ENCODE results near the gene UBE2E2.

The UBE2E2 gene

GRCh38 chr3:23592961-23593931 lies 390.1 kb downstream of the UBE2E2 start:
- Histone ChIP-seq H3K4me3 (ENCODE audit: low read length in 2 of 2) (no peak overlapping the region), H3K27me3 (ENCODE audit: control insufficient read depth in 3 of 3, insufficient read depth in 3 of 3, low read depth in 1 of 3, low read length in 3 of 3) (no peaks in the 10 kb centered on the region), H3K79me1 (ENCODE audit: low read depth, low read length) (no peaks in the 10 kb centered on the region), H3K4me2 (ENCODE audit: insufficient read depth, low read length, poor library complexity, severe bottlenecking) (no peak overlapping the region), H2AFZ (ENCODE audit: low read length) (no peak overlapping the region), H4K91ac (ENCODE audit: low read depth, low read length, poor library complexity) (no peak overlapping the region), H3K36me3 (replicated peaks in 1 of 2; ENCODE audit: control insufficient read depth in 2 of 2, insufficient read depth in 2 of 2, low read length in 2 of 2) (no peaks in the 10 kb centered on the region), H3K9ac (ENCODE audit: low read depth, low read length, poor library complexity) (no peak overlapping the region), H2BK12ac (ENCODE audit: low read length) (no peak overlapping the region), H2BK15ac (ENCODE audit: low read length) (no peak overlapping the region), H2AK5ac (ENCODE audit: low read depth, low read length) (no peak overlapping the region), H3K27ac (replicated peaks; ENCODE audit: low read length) (no peak overlapping the region), H2BK120ac (ENCODE audit: low read depth, low read length) (no peak overlapping the region), H3K14ac (ENCODE audit: low read length) (no peak overlapping the region), H4K8ac (ENCODE audit: low read depth, low read length) (no peak overlapping the region), H3K4me1 (ENCODE audit: control insufficient read depth in 2 of 2, insufficient read depth in 1 of 2, low read depth in 1 of 2, low read length in 2 of 2) (peaks cover 8 to 9% of the 10 kb centered on the region in 2 donors), H3K9me3 (replicated peaks in 1 of 2; ENCODE audit: control insufficient read depth in 2 of 2, insufficient read depth in 1 of 2, low read depth in 1 of 2, low read length in 2 of 2) (no peaks in the 10 kb centered on the region), H3K4ac (ENCODE audit: low read length) (no peak overlapping the region), H3K18ac (ENCODE audit: low read length) (no peak overlapping the region), H3K23ac (ENCODE audit: low read depth, low read length, poor library complexity) (no peak overlapping the region), H2BK5ac (ENCODE audit: low read length) (no peak overlapping the region)
- no CpG with 5 or more reads among the region's 5 CpGs for WGBS, 2 donors (ENCODE audit: extremely low coverage in 2 of 2, insufficient read length in 2 of 2, insufficient replicate concordance in 1 of 2)
- no peak for DNase-seq (ENCODE audit: low spot score)

- Histone ChIP-seq H3K14ac (ENCODE audit: low read length) (no peak overlapping the region), H2AFZ (ENCODE audit: low read length) (no peak overlapping the region), H3K27me3 (ENCODE audit: control insufficient read depth in 3 of 3, insufficient read depth in 3 of 3, low read depth in 1 of 3, low read length in 3 of 3) (no peaks in the 10 kb centered on the region), H3K36me3 (replicated peaks in 1 of 2; ENCODE audit: control insufficient read depth in 2 of 2, insufficient read depth in 2 of 2, low read length in 2 of 2) (no peaks in the 10 kb centered on the region), H3K79me1 (ENCODE audit: low read depth, low read length) (no peaks in the 10 kb centered on the region), H3K4me1 (ENCODE audit: control insufficient read depth in 2 of 2, insufficient read depth in 1 of 2, low read depth in 1 of 2, low read length in 2 of 2) (peaks cover 8 to 9% of the 10 kb centered on the region in 2 donors), H2AK5ac (ENCODE audit: low read depth, low read length) (no peak overlapping the region), H2BK120ac (ENCODE audit: low read depth, low read length) (no peak overlapping the region), H3K4me2 (ENCODE audit: insufficient read depth, low read length, poor library complexity, severe bottlenecking) (no peak overlapping the region), H3K27ac (replicated peaks; ENCODE audit: low read length) (no peak overlapping the region), H3K4ac (ENCODE audit: low read length) (no peak overlapping the region), H3K18ac (ENCODE audit: low read length) (no peak overlapping the region), H3K23ac (ENCODE audit: low read depth, low read length, poor library complexity) (no peak overlapping the region), H3K9ac (ENCODE audit: low read depth, low read length, poor library complexity) (no peak overlapping the region), H2BK5ac (ENCODE audit: low read length) (no peak overlapping the region), H4K91ac (ENCODE audit: low read depth, low read length, poor library complexity) (no peak overlapping the region), H3K4me3 (ENCODE audit: low read length in 2 of 2) (no peak overlapping the region), H3K9me3 (replicated peaks in 1 of 2; ENCODE audit: control insufficient read depth in 2 of 2, insufficient read depth in 1 of 2, low read depth in 1 of 2, low read length in 2 of 2) (no peaks in the 10 kb centered on the region), H2BK15ac (ENCODE audit: low read length) (no peak overlapping the region), H2BK12ac (ENCODE audit: low read length) (no peak overlapping the region), H4K8ac (ENCODE audit: low read depth, low read length) (no peak overlapping the region)
- WGBS, 2 donors (ENCODE audit: extremely low coverage in 2 of 2, insufficient read length in 2 of 2, insufficient replicate concordance in 1 of 2) = no CpG with 5 or more reads among the region's 4 CpGs
- DNase-seq (ENCODE audit: low spot score) = no peak
Measured at GRCh38 chr3:23594066-23594465, 390.9 kb downstream of the UBE2E2 start.

- Histone ChIP-seq H3K23ac (ENCODE audit: low read depth, low read length, poor library complexity) (no peak overlapping the region), H2AFZ (ENCODE audit: low read length) (no peak overlapping the region), H2AK5ac (ENCODE audit: low read depth, low read length) (no peak overlapping the region), H3K4ac (ENCODE audit: low read length) (no peak overlapping the region), H4K8ac (ENCODE audit: low read depth, low read length) (no peak overlapping the region), H2BK5ac (ENCODE audit: low read length) (no peak overlapping the region), H3K9ac (ENCODE audit: low read depth, low read length, poor library complexity) (no peak overlapping the region), H2BK120ac (ENCODE audit: low read depth, low read length) (no peak overlapping the region), H3K4me3 (ENCODE audit: low read length in 2 of 2) (no peak overlapping the region), H3K9me3 (replicated peaks in 1 of 2; ENCODE audit: control insufficient read depth in 2 of 2, insufficient read depth in 1 of 2, low read depth in 1 of 2, low read length in 2 of 2) (no peaks in the 10 kb centered on the region), H3K27me3 (ENCODE audit: control insufficient read depth in 3 of 3, insufficient read depth in 3 of 3, low read depth in 1 of 3, low read length in 3 of 3) (no peaks in the 10 kb centered on the region), H3K14ac (ENCODE audit: low read length) (no peak overlapping the region), H2BK12ac (ENCODE audit: low read length) (no peak overlapping the region), H2BK15ac (ENCODE audit: low read length) (no peak overlapping the region), H3K4me2 (ENCODE audit: insufficient read depth, low read length, poor library complexity, severe bottlenecking) (no peak overlapping the region), H3K36me3 (replicated peaks in 1 of 2; ENCODE audit: control insufficient read depth in 2 of 2, insufficient read depth in 2 of 2, low read length in 2 of 2) (no peaks in the 10 kb centered on the region), H3K27ac (replicated peaks; ENCODE audit: low read length) (no peak overlapping the region), H3K4me1 (ENCODE audit: control insufficient read depth in 2 of 2, insufficient read depth in 1 of 2, low read depth in 1 of 2, low read length in 2 of 2) (peaks cover 8 to 9% of the 10 kb centered on the region in 2 donors), H3K18ac (ENCODE audit: low read length) (no peak overlapping the region), H4K91ac (ENCODE audit: low read depth, low read length, poor library complexity) (no peak overlapping the region), H3K79me1 (ENCODE audit: low read depth, low read length) (no peaks in the 10 kb centered on the region)
- no CpG with 5 or more reads among the region's 5 CpGs for WGBS, 2 donors (ENCODE audit: extremely low coverage in 2 of 2, insufficient read length in 2 of 2, insufficient replicate concordance in 1 of 2)
- no peak for DNase-seq (ENCODE audit: low spot score)
Measured at GRCh38 chr3:23594894-23595670, 392.0 kb downstream of the UBE2E2 start.

- Histone ChIP-seq H2BK15ac (ENCODE audit: low read length) (no peak overlapping the region), H4K8ac (ENCODE audit: low read depth, low read length) (no peak overlapping the region), H3K79me1 (ENCODE audit: low read depth, low read length) (no peaks in the 10 kb centered on the region), H3K18ac (ENCODE audit: low read length) (no peak overlapping the region), H3K27me3 (ENCODE audit: control insufficient read depth in 3 of 3, insufficient read depth in 3 of 3, low read depth in 1 of 3, low read length in 3 of 3) (no peaks in the 10 kb centered on the region), H3K23ac (ENCODE audit: low read depth, low read length, poor library complexity) (no peak overlapping the region), H3K4ac (ENCODE audit: low read length) (no peak overlapping the region), H3K4me1 (ENCODE audit: control insufficient read depth in 2 of 2, insufficient read depth in 1 of 2, low read depth in 1 of 2, low read length in 2 of 2) (peaks cover 3 to 11% of the 10 kb centered on the region in 2 donors), H3K4me3 (ENCODE audit: low read length in 2 of 2) (no peak overlapping the region), H2BK12ac (ENCODE audit: low read length) (no peak overlapping the region), H3K9ac (ENCODE audit: low read depth, low read length, poor library complexity) (no peak overlapping the region), H3K9me3 (replicated peaks in 1 of 2; ENCODE audit: control insufficient read depth in 2 of 2, insufficient read depth in 1 of 2, low read depth in 1 of 2, low read length in 2 of 2) (no peaks in the 10 kb centered on the region), H2BK5ac (ENCODE audit: low read length) (no peak overlapping the region), H3K4me2 (ENCODE audit: insufficient read depth, low read length, poor library complexity, severe bottlenecking) (no peak overlapping the region), H2AFZ (ENCODE audit: low read length) (no peak overlapping the region), H3K27ac (replicated peaks; ENCODE audit: low read length) (no peak overlapping the region), H3K36me3 (replicated peaks in 1 of 2; ENCODE audit: control insufficient read depth in 2 of 2, insufficient read depth in 2 of 2, low read length in 2 of 2) (no peaks in the 10 kb centered on the region), H2BK120ac (ENCODE audit: low read depth, low read length) (no peak overlapping the region), H2AK5ac (ENCODE audit: low read depth, low read length) (no peak overlapping the region), H3K14ac (ENCODE audit: low read length) (no peak overlapping the region), H4K91ac (ENCODE audit: low read depth, low read length, poor library complexity) (no peak overlapping the region)
- no peak for DNase-seq (ENCODE audit: low spot score)
Measured at GRCh38 chr3:23595851-23596250, 392.7 kb downstream of the UBE2E2 start.
